HG03066 (cell line): ENCODE data around the gene MYRFL.

ENCODE experiments used
- ATAC-seq: cut with Tn5 transposase; IDR thresholded peaks from one replicate; pipeline ENCODE4 v1.9.1; 2021; ENCODE audit warnings: low read depth; ENCODE audit not compliant: unreplicated experiment

The MYRFL gene

DNA sequence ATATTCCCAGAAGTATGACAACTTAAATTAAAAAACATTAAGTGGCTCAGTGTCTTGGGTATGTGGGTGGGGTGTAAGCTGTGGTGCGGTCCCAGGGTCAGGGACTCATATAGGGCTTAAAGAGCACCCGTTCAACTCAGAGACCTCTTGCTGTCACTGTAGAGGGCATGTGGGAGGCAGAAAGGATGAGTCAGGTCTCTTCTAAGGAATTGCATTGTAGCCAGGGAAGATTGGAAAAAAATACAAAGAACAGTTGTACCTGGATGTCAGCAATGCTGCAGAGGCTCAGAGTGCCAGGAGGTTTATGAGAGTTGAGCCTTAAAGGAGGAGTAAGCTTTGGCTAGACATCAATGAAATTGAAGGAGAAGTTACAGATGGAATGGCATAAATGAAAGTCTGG is 104.1 kb downstream of the MYRFL start:
- no peak for ATAC-seq

DNA sequence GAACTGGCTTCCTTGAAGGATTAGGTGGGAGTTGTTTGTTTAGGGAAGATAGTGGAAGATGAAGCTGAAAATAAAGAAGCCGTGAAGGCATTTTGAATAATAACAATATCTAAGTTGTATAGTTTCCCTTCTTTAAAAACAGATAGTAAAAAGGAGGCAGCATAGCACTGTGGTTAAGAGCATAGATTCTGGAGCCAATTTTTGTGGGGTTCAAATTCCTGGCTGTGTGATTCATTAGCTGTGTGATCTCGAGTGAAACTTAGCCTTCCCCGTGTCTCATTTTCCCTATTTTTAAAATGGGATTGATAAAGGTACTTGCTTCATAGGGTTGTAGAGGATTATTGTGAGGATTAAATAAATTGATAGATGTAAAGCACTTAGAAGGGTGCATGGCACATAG is 104.5 kb downstream of the MYRFL start:
- ATAC-seq = no peak

DNA sequence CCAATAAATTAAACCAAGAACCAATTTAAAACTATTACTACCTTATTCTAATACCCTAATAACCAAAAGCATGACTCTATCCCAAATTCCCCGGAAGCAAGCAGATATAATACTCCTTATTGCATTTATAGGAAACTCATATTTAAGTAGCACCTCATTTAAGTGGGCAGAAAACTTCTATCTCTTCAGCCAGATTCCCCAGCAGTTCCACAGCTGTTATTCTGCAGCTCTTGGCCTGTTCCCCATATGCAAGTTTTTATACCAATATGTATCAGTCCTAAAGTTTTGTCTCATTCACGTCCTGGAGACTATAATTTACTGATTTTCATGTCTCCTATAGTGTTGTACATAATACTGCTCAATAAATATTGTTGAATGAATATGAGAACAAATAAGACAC is 106.5 kb downstream of the MYRFL start:
- no peak for ATAC-seq

DNA sequence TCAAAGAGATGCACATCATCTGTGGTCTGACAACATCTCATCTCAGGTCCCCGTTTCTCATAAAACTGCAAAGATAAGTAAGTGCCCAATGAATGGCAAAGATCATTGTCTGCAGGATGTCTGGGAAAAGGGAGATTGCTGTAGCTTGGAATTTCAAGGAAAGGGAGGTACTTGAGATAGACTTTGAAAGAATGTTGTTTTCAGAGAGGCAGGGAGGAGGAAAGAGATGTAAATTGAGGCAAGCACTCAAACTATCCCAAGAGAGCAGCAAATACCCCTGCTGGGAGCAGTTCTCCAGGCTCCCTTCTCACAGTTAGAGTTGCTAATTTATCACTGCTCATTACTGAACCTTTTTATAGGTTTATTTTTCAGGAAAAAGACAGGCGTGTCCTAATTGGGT is 107.1 kb downstream of the MYRFL start:
- ATAC-seq = no peak

DNA sequence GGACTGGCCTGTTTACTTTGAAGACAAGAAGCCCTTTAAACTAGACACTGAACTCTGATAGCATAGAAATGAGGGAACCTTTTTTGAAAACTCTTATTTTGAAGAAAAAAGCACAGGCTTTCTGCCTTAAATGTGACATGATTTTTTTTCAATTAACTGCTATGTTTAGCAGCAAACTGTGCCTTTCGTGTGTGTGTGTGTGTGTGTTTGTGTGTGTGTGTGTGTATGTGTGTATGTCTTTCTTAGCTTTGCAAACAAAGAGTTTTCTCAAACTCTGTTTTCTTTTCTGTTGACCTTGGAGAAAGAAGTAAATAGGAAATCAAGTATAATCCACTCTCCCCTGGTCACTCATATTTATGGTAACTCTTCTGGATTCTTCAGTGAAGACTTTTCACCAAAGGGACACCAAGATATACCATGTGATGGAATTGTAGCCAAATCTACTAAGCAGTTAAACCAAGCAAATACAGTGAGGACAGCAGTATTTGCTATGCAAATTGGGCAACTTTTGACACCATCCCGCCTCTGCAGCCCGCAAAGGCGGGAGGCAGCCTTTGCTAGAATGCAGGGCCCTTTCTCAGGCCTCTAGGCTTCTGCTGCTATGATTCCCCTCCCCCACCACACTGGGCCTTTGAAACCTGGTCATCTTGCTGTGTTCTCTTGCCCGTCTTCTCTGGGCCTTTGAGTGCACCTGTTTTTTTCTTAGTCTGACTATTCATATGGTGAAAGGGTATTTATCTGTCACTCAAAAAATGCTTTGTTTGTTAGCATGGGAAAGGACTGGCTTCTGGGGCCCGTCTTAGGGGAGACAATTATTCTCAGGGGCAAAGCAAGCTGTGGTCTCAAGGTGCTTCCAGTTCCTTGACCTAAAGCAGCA is 107.9 kb downstream of the MYRFL start:
- ATAC-seq = peak; percentile 78

DNA sequence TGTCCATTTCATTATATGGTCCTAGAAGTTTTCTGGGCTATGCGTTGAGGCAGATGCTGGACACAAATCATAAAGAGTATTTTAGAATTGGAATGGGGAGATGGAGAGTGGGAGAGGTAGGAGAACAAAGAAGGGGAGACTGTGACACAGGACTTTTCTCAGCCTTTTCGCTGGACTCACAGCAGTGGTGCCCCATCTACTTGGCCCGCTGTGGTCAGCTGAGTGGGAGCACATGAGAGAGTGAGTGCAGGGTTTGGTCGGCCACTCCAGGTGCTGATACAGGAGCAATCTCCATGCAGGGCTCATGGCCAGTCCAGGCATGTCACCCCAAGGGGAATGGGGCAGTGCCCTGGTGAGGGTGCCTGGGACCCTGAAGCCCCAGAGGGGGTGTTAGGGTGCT is 109.0 kb downstream of the MYRFL start:
- no peak for ATAC-seq

DNA sequence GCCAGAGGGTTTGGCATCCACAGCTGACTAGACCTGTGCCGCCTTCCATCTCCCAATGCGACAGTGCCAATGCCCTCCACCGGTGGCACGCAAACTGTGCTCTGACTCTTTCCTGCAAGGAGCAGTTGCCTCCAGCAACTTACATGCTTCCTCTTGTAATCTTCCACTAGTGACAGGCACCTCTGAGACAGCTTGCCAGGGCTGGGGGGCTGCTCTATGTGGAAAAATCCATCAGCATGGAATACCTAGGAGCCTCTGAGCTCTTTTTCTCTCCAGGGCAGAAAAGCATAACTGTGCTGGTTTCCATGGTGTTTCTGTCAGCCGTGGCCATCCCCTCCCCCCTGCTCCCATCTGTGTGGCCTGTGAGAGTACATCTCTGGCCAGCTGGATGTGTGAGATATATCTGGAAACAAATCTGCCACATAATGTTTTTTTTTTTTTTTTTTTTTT is 110.6 kb downstream of the MYRFL start:
- no peak for ATAC-seq

DNA sequence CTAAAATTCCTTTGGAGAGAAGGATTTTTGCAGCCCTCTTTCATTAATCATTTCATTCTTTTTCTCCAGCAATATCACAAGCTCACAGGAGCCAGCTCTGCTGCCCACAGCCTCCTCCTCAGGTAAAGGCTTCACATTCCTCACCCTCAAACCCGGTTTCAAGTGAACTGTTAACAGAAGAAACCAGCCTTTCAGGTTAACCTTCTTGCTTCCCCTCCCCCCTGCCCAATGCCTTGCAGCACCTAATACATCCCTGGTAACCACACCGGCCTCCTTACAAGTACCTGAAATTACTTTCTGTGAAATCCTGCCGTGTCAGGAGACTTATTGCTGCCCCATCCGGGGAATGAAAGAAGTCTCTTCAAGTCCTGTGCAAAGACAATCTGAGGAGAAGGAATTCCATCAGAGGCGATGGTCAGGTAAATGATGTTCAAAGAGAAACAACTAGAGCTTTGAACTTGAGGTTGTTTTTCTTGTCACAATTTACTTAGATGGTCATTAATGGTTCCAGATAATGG is 111.2 kb downstream of the MYRFL start:
- ATAC-seq = no peak

DNA sequence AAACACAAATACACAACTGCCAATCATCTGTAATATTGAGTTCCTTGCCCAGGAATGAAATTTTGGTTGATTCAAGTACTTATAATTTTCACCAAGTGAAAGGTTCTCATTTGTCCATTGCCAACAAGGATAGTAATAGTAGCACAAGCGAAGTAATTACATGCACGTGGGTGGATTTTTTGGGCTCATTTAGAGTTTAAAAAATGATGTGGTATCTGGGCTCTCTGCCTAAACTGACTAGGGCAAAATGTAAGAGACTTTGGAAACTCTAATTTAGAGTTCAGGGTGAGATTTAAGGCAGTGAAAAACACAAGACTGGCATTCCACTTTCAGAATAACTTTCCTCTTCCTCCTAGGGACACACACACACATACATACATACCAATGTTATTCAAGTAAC is 111.7 kb downstream of the MYRFL start:
- ATAC-seq = no peak

DNA sequence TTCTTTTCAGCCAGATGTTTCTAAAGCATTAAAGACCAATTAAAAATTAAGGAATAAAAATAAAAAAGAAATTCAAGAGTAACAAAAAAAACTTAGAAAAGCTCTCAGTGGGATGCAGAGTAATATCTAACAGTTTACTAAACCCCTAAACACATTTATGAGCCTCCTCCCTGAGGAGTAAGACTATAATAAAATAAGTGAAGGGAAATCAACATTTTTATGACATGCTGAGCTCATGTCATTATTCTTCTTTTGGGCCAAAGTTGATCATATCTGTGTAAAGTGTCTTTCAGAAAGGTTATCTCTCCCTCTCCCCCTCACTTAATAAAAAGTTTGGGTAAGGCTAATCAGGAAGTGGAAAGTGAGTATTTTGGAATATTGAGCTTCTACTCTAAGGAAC is 122.1 kb downstream of the MYRFL start:
- ATAC-seq = no peak

DNA sequence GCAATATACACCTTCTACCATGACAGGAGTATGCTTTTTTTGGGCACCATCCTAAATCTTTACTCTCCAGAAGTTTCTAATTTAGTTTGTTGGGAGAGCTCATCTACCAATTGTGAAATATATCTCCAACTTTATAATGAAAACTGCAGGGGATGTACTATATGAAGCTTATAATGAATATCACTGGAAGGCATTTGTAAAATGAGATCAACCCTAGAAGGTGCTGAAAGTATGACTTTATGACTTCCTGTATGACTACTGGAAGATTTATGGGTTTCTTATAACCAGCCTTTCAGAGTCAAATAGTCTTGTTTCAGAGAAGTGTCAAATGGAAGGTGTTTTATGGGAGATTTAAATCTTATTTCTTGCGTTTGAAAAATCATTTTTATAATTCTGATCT is 122.9 kb downstream of the MYRFL start:
- ATAC-seq = no peak

DNA sequence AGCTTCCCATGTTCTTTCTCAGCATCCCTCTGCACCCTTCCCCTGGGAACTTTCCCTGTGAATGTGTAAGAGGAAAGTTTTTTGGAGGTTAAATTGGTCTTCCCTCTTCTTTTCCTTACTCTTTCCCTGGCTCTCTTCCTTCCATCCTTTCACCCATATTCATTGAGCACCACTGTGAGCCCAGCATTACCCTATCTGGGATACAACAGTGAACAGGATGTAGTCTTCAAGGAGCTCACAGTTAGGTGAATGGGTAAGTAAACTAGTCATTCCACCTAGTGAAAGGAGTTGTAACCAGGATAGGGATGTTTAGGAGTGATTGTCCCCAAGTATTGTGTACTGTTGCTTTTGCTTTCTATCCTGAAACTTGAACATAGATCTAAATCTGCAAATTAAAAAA is 123.8 kb downstream of the MYRFL start:
- ATAC-seq = no peak

DNA sequence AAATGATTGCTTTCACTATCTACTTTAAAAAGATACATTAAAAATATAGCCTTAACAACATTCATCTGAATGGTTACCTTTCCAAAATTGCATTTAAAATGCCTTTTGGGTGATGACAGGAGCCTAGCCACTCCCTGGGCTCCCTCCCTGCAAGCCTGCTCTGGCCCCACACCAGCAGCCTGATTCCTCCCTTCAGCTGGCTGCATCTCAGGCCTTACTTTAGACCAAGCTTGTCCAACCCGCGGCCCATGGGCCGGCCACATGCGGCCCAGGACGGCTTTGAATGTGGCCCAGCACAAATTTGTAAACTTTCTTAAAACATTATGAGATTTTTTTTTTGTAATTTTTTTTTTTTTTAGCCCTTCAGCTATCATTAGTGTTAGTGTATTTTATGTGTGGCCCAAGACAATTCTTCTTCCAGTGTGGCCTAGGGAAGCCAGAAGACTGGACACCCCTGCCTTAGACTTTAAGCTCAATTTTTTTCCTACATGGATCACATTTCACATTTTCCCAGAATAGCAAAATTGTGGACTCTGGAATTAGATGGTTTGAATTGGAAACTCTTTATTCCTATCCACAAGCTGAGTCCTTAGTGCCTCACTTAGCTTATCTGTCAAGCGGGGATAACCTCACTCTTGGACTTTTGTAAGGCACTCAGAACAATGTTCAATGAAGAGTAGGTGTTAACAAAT is 124.4 kb downstream of the MYRFL start:
- no peak for ATAC-seq

DNA sequence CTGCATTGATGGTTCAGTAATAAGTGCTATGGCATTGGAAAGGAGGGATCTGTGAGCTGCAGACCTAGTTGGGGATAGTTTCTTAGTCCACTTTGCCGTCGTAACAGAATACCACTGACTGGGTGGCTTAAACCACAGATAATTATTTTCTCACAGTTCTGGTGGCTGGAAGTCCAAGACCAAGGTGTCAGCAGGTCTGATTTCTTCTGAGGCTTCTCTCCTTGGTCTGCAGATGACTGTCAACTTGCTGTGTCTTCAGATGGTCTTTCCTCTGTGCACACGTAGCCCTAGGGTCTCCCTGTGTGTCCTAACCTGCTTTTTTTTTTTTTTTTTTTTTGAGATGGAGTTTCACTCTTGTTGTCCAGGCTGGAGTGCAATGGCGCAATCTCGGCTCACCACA is 126.1 kb downstream of the MYRFL start:
- ATAC-seq = no peak

DNA sequence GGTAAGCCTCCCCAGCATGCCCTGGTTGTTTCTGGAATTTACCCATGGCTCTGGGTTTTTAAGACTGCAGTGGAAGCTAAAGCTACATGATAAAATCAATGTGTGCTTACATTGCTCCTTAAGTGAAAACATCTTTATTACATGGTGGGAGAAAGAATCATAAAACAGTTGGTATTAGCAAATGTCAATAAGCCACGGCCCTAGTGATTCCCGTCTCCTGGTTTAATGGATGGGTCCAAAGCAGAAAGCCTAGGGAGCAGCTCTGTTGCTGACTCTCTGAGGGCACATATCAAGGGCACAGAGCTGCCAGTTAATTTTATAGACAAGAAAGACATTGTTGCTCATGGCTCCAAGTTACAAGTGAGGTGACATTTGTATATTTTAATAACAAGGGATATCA is 127.9 kb downstream of the MYRFL start:
- no peak for ATAC-seq

DNA sequence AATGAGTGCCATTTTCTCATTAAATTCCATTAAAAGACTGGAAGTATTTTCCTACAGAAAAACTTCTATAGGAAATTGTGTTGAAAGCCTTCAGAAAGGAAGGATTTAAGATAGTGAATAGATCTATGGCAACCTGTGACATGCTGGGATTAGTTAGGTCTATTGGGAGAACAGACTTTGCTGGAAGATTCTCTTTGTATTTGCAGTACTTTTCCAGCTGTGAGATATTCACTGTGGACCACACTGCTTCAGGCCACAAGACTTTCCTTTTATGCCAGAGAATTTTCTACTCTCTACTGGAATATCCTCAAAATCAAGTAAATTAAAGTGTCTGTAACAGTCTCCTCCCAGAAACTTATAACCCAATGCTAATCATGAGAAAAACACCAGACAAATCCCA is 136.2 kb downstream of the MYRFL start:
- no peak for ATAC-seq

DNA sequence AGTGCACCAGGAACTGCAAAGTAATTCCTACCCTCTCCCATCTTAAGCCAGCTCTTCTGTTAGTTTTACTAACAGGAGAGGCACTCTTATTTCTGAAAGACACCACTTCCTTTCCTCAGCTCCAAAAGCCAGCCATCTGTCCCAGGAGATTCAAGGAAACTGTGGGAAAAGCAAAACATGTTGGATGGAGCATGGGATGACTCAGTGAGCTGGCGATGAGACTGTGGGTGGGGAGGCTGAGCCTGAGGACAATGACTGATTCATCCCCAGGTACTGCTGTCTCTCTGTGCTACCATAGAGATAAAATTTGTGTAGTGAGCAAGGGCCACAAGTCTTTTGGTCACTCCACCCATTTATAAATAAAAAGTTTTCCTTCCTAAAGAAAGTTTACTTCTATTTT is 141.4 kb downstream of the MYRFL start:
- no peak for ATAC-seq

DNA sequence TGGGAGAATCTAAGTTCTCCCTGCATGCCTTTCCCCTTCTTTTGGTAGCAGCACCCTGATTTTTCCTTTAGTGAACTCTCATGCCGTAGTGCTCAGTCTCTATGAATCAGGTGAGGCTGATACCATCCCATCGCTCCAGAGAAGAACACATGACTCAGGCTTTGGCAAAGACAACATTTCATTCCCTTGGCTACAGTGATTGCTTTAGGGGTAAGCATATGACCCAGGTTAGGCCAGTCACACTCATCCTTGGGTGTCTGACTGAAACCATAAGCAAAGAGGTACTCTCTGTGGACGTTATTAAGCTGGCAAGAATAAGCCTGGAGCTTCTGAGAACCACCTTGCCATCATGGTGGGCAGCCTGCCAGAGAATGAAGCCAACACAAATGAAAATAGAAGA is 141.8 kb downstream of the MYRFL start:
- ATAC-seq = no peak

DNA sequence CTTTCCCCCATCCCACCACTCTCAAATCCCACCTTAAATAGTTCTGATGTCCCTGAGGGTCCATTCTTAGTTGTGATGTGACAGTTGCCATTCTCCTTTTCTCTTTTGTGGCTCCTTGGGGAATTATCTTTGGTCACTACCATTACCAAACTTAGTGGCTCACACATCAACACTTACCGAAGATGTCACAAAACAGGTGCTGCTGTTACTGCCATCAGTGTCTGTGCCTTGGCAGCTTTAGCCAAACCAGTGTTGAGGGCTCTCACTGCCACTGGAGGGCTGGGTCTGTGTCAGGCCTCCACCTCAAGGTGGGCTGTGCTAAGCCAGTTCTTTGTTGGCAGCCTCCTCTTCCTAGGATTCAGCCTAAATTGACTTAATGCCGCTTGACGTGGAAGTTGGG is 144.0 kb downstream of the MYRFL start:
- ATAC-seq = no peak

DNA sequence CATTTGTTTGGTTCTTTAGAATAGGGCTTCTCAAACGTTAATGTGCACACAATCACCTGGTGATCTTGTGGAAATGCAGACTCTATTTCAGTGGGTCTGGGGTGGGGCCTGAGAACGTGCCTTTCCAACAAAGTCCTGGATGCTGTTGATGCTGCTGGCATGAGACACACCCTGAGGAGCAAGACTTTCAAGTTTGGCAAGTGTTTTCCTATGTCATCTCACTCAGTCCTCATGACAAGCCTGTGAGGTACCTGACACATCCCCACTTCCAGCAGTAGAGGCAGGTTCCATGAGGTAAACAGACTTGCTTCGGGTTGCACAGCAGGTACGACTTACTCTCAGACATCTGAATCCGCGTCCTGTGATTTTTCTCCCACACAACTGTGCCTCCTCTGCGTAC is 147.1 kb downstream of the MYRFL start:
- ATAC-seq = no peak

DNA sequence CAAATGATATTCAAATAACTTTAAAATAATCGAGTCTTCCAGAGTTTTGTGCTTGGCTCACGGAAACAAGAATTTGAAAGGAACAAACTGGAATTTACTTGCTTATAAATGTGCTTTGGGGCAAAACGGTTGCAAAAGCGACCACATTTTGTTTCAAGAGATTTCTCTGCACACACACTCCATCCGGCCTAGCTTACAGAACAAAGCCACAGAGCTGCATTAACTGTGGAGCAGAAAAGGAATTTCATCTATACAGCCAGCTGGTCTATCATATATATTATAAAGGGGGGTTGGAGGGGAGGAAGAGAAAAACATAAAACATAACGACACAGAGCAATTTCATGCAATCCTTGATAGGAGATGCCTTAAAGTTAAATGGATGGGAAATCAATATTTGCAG is 153.0 kb downstream of the MYRFL start:
- no peak for ATAC-seq
